SK-N-SH treated with all-trans-retinoic acid at 6 μM for 48 hours (cell line): ENCODE results near the gene IMPG2.

Experiments used
- ATAC-seq: fragments of 200-7000 bp; cut with Tn5 transposase; 3 replicates; pipeline ENCODE4 v1.9.1; 2020; ENCODE audit warnings: mild to moderate bottlenecking, moderate library complexity
- ARNTL ChIP-seq: fragments of 450-650 bp; formaldehyde crosslinking; IDR thresholded peaks from 2 replicates; pipeline ENCODE4 v1.5.0; 2020; ENCODE audit warnings: low read depth, mild to moderate bottlenecking, moderate library complexity, borderline replicate concordance
- BACH2 ChIP-seq: fragments of 250-450 bp; sonication (Bioruptor Pico); IDR thresholded peaks from 2 replicates; pipeline ENCODE4 v1.9.0; 2021; ENCODE audit warnings: mild to moderate bottlenecking, borderline replicate concordance
- CSRNP3 ChIP-seq: fragments of 250-450 bp; sonication (Bioruptor Pico); IDR thresholded peaks from 2 replicates; pipeline ENCODE4 v1.5.1; 2021; ENCODE audit warnings: mild to moderate bottlenecking, moderate library complexity
- ESRRG ChIP-seq: fragments of 250-450 bp; sonication (Bioruptor Pico); IDR thresholded peaks from 2 replicates; pipeline ENCODE4 v1.6.1; 2021; ENCODE audit warnings: mild to moderate bottlenecking
- GLIS3 ChIP-seq: fragments of 250-450 bp; sonication (Bioruptor Pico); IDR thresholded peaks from 2 replicates; pipeline ENCODE4 v1.5.0; 2020; ENCODE audit warnings: mild to moderate bottlenecking, moderate library complexity
- ISL1 ChIP-seq: fragments of 250-450 bp; sonication (Bioruptor Pico); IDR thresholded peaks from 2 replicates; pipeline ENCODE4 v2.1.2; 2022; ENCODE audit warnings: mild to moderate bottlenecking, moderate library complexity
- OSR1 ChIP-seq: fragments of 250-450 bp; sonication (Bioruptor Pico); IDR thresholded peaks from 2 replicates; pipeline ENCODE4 v1.8.0; 2022; ENCODE audit warnings: moderate library complexity, mild to moderate bottlenecking, inconsistent platforms
- PATZ1 ChIP-seq: fragments of 250-450 bp; sonication (Bioruptor Pico); IDR thresholded peaks from 2 replicates; pipeline ENCODE4 v1.8.0; 2020; ENCODE audit warnings: mild to moderate bottlenecking, moderate library complexity, borderline replicate concordance
- PPARA ChIP-seq: fragments of 250-450 bp; sonication (Bioruptor Pico); IDR thresholded peaks from 2 replicates; pipeline ENCODE4 v1.5.0; 2020; ENCODE audit warnings: mild to moderate bottlenecking, borderline replicate concordance
- RARB ChIP-seq: fragments of 250-450 bp; sonication (Bioruptor Pico); IDR thresholded peaks from 2 replicates; pipeline ENCODE4 v1.8.0; 2021; ENCODE audit warnings: mild to moderate bottlenecking, moderate library complexity
- SNAI2 ChIP-seq: fragments of 250-450 bp; sonication (Bioruptor Pico); IDR thresholded peaks from 2 replicates; pipeline ENCODE4 v1.5.0; 2020; ENCODE audit warnings: mild to moderate bottlenecking, moderate library complexity
- TOX ChIP-seq: fragments of 250-450 bp; sonication (Bioruptor Pico); IDR thresholded peaks from 2 replicates; pipeline ENCODE4 v1.8.0; 2021; ENCODE audit warnings: mild to moderate bottlenecking, moderate library complexity, borderline replicate concordance
- ZC3H10 ChIP-seq: fragments of 250-450 bp; sonication (Bioruptor Pico); IDR thresholded peaks from 2 replicates; pipeline ENCODE4 v1.5.1; 2021; ENCODE audit warnings: mild to moderate bottlenecking, moderate library complexity
- ZFP3 ChIP-seq: fragments of 250-450 bp; sonication (Bioruptor Pico); IDR thresholded peaks from 2 replicates; pipeline ENCODE4 v1.5.0; 2020; ENCODE audit warnings: mild to moderate bottlenecking, moderate library complexity
- ZFP30 ChIP-seq: fragments of 450-650 bp; formaldehyde crosslinking; IDR thresholded peaks from 2 replicates; pipeline ENCODE4 v1.5.0; 2022; ENCODE audit warnings: mild to moderate bottlenecking, moderate library complexity
- ZNF565 ChIP-seq: fragments of 450-650 bp; formaldehyde crosslinking; conservative IDR thresholded peaks from 2 replicates; pipeline ENCODE4 v1.5.0; 2020; ENCODE audit warnings: low read depth, mild to moderate bottlenecking, moderate library complexity
- ZNF70 ChIP-seq: fragments of 450-650 bp; formaldehyde crosslinking; IDR thresholded peaks from 2 replicates; pipeline ENCODE4 v1.5.0; 2020; ENCODE audit warnings: mild to moderate bottlenecking, moderate library complexity
- ZNF8 ChIP-seq: fragments of 450-650 bp; formaldehyde crosslinking; IDR thresholded peaks from 2 replicates; pipeline ENCODE4 v1.5.0; 2020; ENCODE audit warnings: mild to moderate bottlenecking, moderate library complexity
- TF ChIP-seq, protein P1 (sequence below): fragments of 250-450 bp; sonication (Bioruptor Pico); IDR thresholded peaks from 2 replicates; pipeline ENCODE4 v1.5.1; 2020; ENCODE audit warnings: low read depth, mild to moderate bottlenecking, moderate library complexity
- TF ChIP-seq, protein P2 (sequence below): fragments of 250-450 bp; sonication (Bioruptor Pico); IDR thresholded peaks from 2 replicates; pipeline ENCODE4 v1.8.0; 2021; ENCODE audit warnings: low read depth, mild to moderate bottlenecking, moderate library complexity, borderline replicate concordance
- TF ChIP-seq, protein P3 (sequence below): fragments of 250-450 bp; sonication (Bioruptor Pico); IDR thresholded peaks from 2 replicates; pipeline ENCODE4 v1.5.0; 2020; ENCODE audit warnings: mild to moderate bottlenecking, moderate library complexity

The IMPG2 gene

DNA sequence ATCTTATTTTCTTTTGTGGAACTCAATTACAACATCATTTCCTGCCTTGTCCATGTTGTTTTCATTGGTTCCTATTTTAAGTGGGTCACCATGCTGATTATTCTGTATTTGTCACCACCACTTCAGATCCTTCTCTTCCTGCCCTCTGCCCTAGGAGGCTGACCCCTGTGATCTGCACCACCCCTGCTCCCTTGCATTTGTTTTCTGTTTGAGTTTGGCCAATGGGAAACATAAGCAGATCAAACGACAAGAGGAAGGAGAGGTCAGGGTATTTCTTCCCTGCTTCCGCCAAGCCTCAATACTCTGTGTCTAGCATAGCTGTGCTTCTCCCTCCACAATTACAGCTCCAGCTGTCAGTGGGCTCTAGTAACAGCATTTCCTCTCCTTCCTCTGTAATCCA lies 71.6 kb downstream of the IMPG2 start:
- TF ChIP-seq, protein P1, sequence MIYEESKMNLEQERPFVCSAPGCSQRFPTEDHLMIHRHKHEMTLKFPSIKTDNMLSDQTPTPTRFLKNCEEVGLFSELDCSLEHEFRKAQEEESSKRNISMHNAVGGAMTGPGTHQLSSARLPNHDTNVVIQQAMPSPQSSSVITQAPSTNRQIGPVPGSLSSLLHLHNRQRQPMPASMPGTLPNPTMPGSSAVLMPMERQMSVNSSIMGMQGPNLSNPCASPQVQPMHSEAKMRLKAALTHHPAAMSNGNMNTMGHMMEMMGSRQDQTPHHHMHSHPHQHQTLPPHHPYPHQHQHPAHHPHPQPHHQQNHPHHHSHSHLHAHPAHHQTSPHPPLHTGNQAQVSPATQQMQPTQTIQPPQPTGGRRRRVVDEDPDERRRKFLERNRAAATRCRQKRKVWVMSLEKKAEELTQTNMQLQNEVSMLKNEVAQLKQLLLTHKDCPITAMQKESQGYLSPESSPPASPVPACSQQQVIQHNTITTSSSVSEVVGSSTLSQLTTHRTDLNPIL (CRISPR knock-in tag), result no peak
- TF ChIP-seq ZFP3 (CRISPR knock-in tag), result no peak
- TF ChIP-seq, protein P2, sequence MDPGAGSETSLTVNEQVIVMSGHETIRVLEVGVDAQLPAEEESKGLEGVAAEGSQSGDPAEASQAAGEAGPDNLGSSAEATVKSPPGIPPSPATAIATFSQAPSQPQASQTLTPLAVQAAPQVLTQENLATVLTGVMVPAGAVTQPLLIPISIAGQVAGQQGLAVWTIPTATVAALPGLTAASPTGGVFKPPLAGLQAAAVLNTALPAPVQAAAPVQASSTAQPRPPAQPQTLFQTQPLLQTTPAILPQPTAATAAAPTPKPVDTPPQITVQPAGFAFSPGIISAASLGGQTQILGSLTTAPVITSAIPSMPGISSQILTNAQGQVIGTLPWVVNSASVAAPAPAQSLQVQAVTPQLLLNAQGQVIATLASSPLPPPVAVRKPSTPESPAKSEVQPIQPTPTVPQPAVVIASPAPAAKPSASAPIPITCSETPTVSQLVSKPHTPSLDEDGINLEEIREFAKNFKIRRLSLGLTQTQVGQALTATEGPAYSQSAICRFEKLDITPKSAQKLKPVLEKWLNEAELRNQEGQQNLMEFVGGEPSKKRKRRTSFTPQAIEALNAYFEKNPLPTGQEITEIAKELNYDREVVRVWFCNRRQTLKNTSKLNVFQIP, result no peak
- TF ChIP-seq GLIS3, result no peak
- no peak for TF ChIP-seq BACH2
- TF ChIP-seq RARB, result no peak
- TF ChIP-seq, all 23 proteins: peak for 0
- ATAC-seq, result no peak

GRCh38 chr3:101244212-101244575 lies 76.2 kb downstream of the IMPG2 start:
- no peak for ATAC-seq
- no peak for TF ChIP-seq ZNF565 (CRISPR knock-in tag)
- no peak for TF ChIP-seq BACH2
- TF ChIP-seq, protein P3, sequence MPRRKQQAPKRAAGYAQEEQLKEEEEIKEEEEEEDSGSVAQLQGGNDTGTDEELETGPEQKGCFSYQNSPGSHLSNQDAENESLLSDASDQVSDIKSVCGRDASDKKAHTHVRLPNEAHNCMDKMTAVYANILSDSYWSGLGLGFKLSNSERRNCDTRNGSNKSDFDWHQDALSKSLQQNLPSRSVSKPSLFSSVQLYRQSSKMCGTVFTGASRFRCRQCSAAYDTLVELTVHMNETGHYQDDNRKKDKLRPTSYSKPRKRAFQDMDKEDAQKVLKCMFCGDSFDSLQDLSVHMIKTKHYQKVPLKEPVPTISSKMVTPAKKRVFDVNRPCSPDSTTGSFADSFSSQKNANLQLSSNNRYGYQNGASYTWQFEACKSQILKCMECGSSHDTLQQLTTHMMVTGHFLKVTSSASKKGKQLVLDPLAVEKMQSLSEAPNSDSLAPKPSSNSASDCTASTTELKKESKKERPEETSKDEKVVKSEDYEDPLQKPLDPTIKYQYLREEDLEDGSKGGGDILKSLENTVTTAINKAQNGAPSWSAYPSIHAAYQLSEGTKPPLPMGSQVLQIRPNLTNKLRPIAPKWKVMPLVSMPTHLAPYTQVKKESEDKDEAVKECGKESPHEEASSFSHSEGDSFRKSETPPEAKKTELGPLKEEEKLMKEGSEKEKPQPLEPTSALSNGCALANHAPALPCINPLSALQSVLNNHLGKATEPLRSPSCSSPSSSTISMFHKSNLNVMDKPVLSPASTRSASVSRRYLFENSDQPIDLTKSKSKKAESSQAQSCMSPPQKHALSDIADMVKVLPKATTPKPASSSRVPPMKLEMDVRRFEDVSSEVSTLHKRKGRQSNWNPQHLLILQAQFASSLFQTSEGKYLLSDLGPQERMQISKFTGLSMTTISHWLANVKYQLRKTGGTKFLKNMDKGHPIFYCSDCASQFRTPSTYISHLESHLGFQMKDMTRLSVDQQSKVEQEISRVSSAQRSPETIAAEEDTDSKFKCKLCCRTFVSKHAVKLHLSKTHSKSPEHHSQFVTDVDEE (CRISPR knock-in tag), result no peak
- TF ChIP-seq PATZ1, result no peak
- TF ChIP-seq ISL1, result no peak
- no peak for TF ChIP-seq PPARA (CRISPR knock-in tag)
- no peak for TF ChIP-seq ZFP30 (CRISPR knock-in tag)
- no peak for TF ChIP-seq ZC3H10 (CRISPR knock-in tag)
- TF ChIP-seq ZFP3 (CRISPR knock-in tag), result no peak
- no peak for TF ChIP-seq SNAI2 (CRISPR knock-in tag)
- no peak for TF ChIP-seq ARNTL (CRISPR knock-in tag)
- no peak for TF ChIP-seq RARB
- TF ChIP-seq, protein P1 (CRISPR knock-in tag), result no peak
- TF ChIP-seq ZNF70 (CRISPR knock-in tag), result no peak
- no peak for TF ChIP-seq CSRNP3
- TF ChIP-seq OSR1 (CRISPR knock-in tag), result no peak
- TF ChIP-seq GLIS3, result no peak
- TF ChIP-seq, all 23 proteins: peak for 0

DNA sequence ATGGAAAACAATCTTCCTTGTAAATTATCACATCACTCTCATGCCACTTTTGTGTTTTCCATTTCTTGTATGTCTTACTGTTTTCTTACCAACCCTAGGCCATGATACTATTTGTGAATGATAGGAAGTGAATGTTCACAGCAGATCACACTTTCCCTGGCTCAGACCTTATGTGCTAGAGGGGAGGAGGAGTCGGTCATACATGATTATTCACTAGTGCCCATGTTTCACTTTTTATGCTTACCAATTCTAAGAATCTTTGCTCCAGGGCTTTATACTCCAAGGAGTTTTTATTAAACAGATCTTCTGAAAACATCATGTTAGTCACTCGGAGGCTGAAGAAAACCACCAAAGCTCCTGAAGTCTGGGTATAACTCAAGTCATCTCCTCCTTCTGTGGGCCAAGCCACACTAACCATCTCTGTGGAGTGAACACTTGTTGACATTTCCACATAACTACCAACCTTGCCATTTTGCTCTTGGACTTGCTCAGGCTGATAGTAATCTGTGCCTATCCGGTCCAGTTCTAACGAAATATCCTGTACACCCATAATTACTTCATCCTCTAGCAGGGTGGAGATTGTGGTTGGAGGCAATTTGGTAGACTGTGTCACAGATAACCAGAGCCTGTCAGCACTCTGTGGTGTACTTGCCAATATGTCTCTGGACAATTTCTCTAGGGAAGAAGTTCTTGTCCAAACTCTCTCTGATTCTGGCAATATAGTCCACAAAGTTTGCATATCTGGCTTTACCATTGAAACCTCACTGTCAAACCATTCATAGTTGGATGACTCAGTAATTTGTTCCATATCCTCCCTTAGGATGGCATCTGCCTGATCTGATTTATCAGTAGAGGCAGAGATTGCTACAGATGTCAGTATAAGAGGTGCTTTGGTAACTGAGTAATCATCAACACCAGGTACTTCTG lies 76.8 kb downstream of the IMPG2 start:
- ATAC-seq, result no peak; the same call in 2 of the 3 replicates
- no peak for TF ChIP-seq ESRRG
- no peak for TF ChIP-seq ZNF8 (CRISPR knock-in tag)
- no peak for TF ChIP-seq CSRNP3
- TF ChIP-seq ISL1, result no peak
- TF ChIP-seq, protein P2, result no peak
- no peak for TF ChIP-seq ZFP3 (CRISPR knock-in tag)
- TF ChIP-seq TOX (CRISPR knock-in tag), result no peak
- no peak for TF ChIP-seq OSR1 (CRISPR knock-in tag)
- no peak for TF ChIP-seq PATZ1
